IMR-90 (cell line): ENCODE results near the gene EPB41L3. TPM values are rescaled to one million over a fixed set of nuclear protein-coding genes. Genes with fewer than 3 reads are reported as not detected.

Experiments used
- ATAC-seq: fragments of 200-7000 bp; cut with Tn5 transposase; 2 replicates; pipeline ENCODE4 v1.9.1; 2020; ENCODE audit warnings: low read depth, mild to moderate bottlenecking, moderate library complexity
- BruUV-seq: library from RNA; stranded (reverse); fragments of 400-500 nt; replicated peaks from 2 replicates; lab custom pipeline; 2021; lab: Mats Ljungman, UMichigan
- CTCF ChIA-PET: fragments of 300-600 bp; formaldehyde crosslinking; extraction: SDS; loops from one replicate; lab custom pipeline; 2021; ENCODE audit warnings: antibody characterized with exemption; lab: Yijun Ruan, JAX
- POLR2A ChIA-PET: fragments of 300-600 bp; sonication (Branson Sonifier 250); formaldehyde crosslinking; loops from one replicate; lab custom pipeline; 2022; ENCODE audit warnings: antibody characterized with exemption; ENCODE audit not compliant: unreplicated experiment; lab: Charles Lee
- DNase-seq: peaks from one replicate; pipeline ENCODE4 v3.0.0; 2013
- H2AFZ ChIP-seq: replicated peaks from 2 replicates; pipeline ENCODE3; 2013; ENCODE audit warnings: low read length, mild to moderate bottlenecking; ENCODE audit not compliant: poor library complexity
- H2AK5ac ChIP-seq: 2 replicates; pipeline ENCODE4 v1.6.1; 2013; ENCODE audit warnings: low read depth, low read length, inconsistent platforms
- H2AK9ac ChIP-seq: replicated peaks from 2 replicates; pipeline ENCODE3; 2013; ENCODE audit warnings: mild to moderate bottlenecking, low read depth, low read length, moderate library complexity; ENCODE audit not compliant: poor library complexity
- H2BK120ac ChIP-seq: 2 replicates; pipeline ENCODE4 v1.6.1; 2013; ENCODE audit warnings: low read depth, low read length, inconsistent platforms
- H2BK15ac ChIP-seq: 3 replicates; pipeline ENCODE4 v1.6.1; 2013; ENCODE audit warnings: low read depth, low read length, inconsistent platforms
- H2BK20ac ChIP-seq: 2 replicates; pipeline ENCODE4 v1.6.1; 2013; ENCODE audit warnings: low read depth, mild to moderate bottlenecking, inconsistent platforms, low read length, moderate library complexity
- H2BK5ac ChIP-seq: 2 replicates; pipeline ENCODE4 v1.6.1; 2013; ENCODE audit warnings: mild to moderate bottlenecking, low read depth, low read length, inconsistent platforms; ENCODE audit not compliant: poor library complexity, severe bottlenecking
- H3K14ac ChIP-seq: replicated peaks from 2 replicates; pipeline ENCODE4 v1.6.1; 2013; ENCODE audit warnings: low read depth, low read length, inconsistent platforms
- H3K18ac ChIP-seq: 2 replicates; pipeline ENCODE4 v1.6.1; 2013; ENCODE audit warnings: low read depth, low read length, control low read depth
- H3K23ac ChIP-seq: 2 replicates; pipeline ENCODE4 v1.6.1; 2013; ENCODE audit warnings: low read depth, low read length, inconsistent platforms
- H3K27ac ChIP-seq: 2 replicates; pipeline ENCODE4 v1.5.1; 2013; ENCODE audit warnings: mild to moderate bottlenecking, control low read depth, low read length; ENCODE audit not compliant: insufficient read depth
- H3K27me3 ChIP-seq: 2 replicates; pipeline ENCODE4 v1.6.1; 2013; ENCODE audit warnings: low read length; ENCODE audit not compliant: control insufficient read depth, insufficient read depth
- H3K36me3 ChIP-seq: 2 replicates; pipeline ENCODE4 v1.6.1; 2013; ENCODE audit warnings: low read length, mixed read lengths; ENCODE audit not compliant: control insufficient read depth, insufficient read depth
- H3K4ac ChIP-seq: 2 replicates; pipeline ENCODE4 v1.6.1; 2013; ENCODE audit warnings: low read depth, low read length, inconsistent platforms
- H3K4me1 ChIP-seq: 2 replicates; pipeline ENCODE4 v1.6.1; 2013; ENCODE audit warnings: low read length, mixed read lengths; ENCODE audit not compliant: control insufficient read depth, insufficient read depth
- H3K4me2 ChIP-seq: 2 replicates; pipeline ENCODE4 v1.6.1; 2013; ENCODE audit warnings: low read depth, mild to moderate bottlenecking, control low read depth, low read length, moderate library complexity
- H3K4me3 ChIP-seq: 2 replicates; pipeline ENCODE4 v1.5.1; 2013; ENCODE audit warnings: low read depth, mild to moderate bottlenecking, control low read depth, low read length, moderate library complexity; ENCODE audit not compliant: insufficient read depth
- H3K56ac ChIP-seq: 2 replicates; pipeline ENCODE4 v1.6.1; 2013; ENCODE audit warnings: low read length, inconsistent platforms; ENCODE audit not compliant: insufficient read depth; ENCODE audit errors: extremely low read depth
- H3K79me1 ChIP-seq, 2 experiments: 2 replicates each; pipeline ENCODE4 v1.6.1; 2013; ENCODE audit warnings: low read length in 2 of 2, inconsistent platforms in 1 of 2, low read depth in 1 of 2
- H3K9ac ChIP-seq: 2 replicates; pipeline ENCODE4 v1.6.1; 2013; ENCODE audit warnings: low read depth, low read length, control low read depth
- H3K9me1 ChIP-seq: 2 replicates; pipeline ENCODE4 v1.6.1; 2013; ENCODE audit warnings: low read length, inconsistent platforms; ENCODE audit not compliant: insufficient read depth
- H3K9me3 ChIP-seq: 2 replicates; pipeline ENCODE4 v1.6.1; 2013; ENCODE audit warnings: low read length; ENCODE audit not compliant: control insufficient read depth, insufficient read depth
- H4K20me1 ChIP-seq: 2 replicates; pipeline ENCODE4 v1.6.1; 2013; ENCODE audit warnings: low read length, inconsistent platforms; ENCODE audit not compliant: insufficient read depth
- H4K5ac ChIP-seq: 2 replicates; pipeline ENCODE4 v1.6.1; 2013; ENCODE audit warnings: mild to moderate bottlenecking, low read depth, low read length, control low read depth
- H4K8ac ChIP-seq, 2 experiments: 2 replicates each; pipeline ENCODE4 v1.6.1; 2013; ENCODE audit warnings: low read depth in 2 of 2, low read length in 2 of 2, control low read depth in 1 of 2, inconsistent platforms in 1 of 2
- H4K91ac ChIP-seq: 2 replicates; pipeline ENCODE4 v1.6.1; 2013; ENCODE audit warnings: low read depth, low read length, inconsistent platforms; ENCODE audit not compliant: insufficient read depth
- BHLHE40 ChIP-seq: fragments of 150-350 bp; IDR thresholded peaks from 2 replicates; pipeline ENCODE4 v1.6.1; 2016; ENCODE audit warnings: mild to moderate bottlenecking, low read depth, low read length
- CEBPB ChIP-seq: IDR thresholded peaks from 2 replicates; pipeline ENCODE4 v1.6.1; 2012; ENCODE audit warnings: low read depth, low read length, improper control_type of control experiment
- CHD1 ChIP-seq: IDR thresholded peaks from 2 replicates; pipeline ENCODE4 v1.6.1; 2012; ENCODE audit warnings: low read depth, low read length, improper control_type of control experiment
- CTCF ChIP-seq: conservative IDR thresholded peaks from 2 replicates; pipeline ENCODE4 v1.5.1; 2012; ENCODE audit warnings: mild to moderate bottlenecking, low read depth, low read length, improper control_type of control experiment
- ELK1 ChIP-seq: fragments of 150-350 bp; IDR thresholded peaks from 2 replicates; pipeline ENCODE4 v1.6.1; 2016; ENCODE audit warnings: low read depth, mild to moderate bottlenecking, low read length, moderate library complexity, borderline replicate concordance
- FOS ChIP-seq: fragments of 150-350 bp; IDR thresholded peaks from 2 replicates; pipeline ENCODE4 v1.6.1; 2016; ENCODE audit warnings: low read depth, low read length
- MAFK ChIP-seq: IDR thresholded peaks from 2 replicates; pipeline ENCODE4 v1.6.1; 2012; ENCODE audit warnings: low read depth, low read length, improper control_type of control experiment
- MAZ ChIP-seq: IDR thresholded peaks from 2 replicates; pipeline ENCODE4 v1.6.1; 2012; ENCODE audit warnings: low read depth, mild to moderate bottlenecking, low read length, improper control_type of control experiment, moderate library complexity, borderline replicate concordance
- MXI1 ChIP-seq: IDR thresholded peaks from 2 replicates; pipeline ENCODE4 v1.6.1; 2012; ENCODE audit warnings: low read depth, mild to moderate bottlenecking, low read length, moderate library complexity, borderline replicate concordance
- NFE2L2 ChIP-seq: fragments of 150-350 bp; IDR thresholded peaks from 2 replicates; pipeline ENCODE4 v1.6.1; 2016; ENCODE audit warnings: low read depth, mild to moderate bottlenecking, low read length
- POLR2A ChIP-seq: IDR thresholded peaks from 2 replicates; pipeline ENCODE4 v1.6.1; 2012; ENCODE audit warnings: mild to moderate bottlenecking, low read depth, low read length
- RAD21 ChIP-seq: IDR thresholded peaks from 2 replicates; pipeline ENCODE4 v1.6.1; 2012; ENCODE audit warnings: low read length, improper control_type of control experiment
- RFX5 ChIP-seq: IDR thresholded peaks from 2 replicates; pipeline ENCODE4 v1.8.0; 2012; ENCODE audit warnings: low read depth, mild to moderate bottlenecking, low read length, moderate library complexity
- SMC3 ChIP-seq: fragments of 150-350 bp; IDR thresholded peaks from 2 replicates; pipeline ENCODE4 v1.6.1; 2016; ENCODE audit warnings: low read depth, mild to moderate bottlenecking, antibody characterized with exemption, low read length, moderate library complexity
- USF2 ChIP-seq: fragments of 150-350 bp; IDR thresholded peaks from 2 replicates; pipeline ENCODE4 v1.6.1; 2017; ENCODE audit warnings: mild to moderate bottlenecking, antibody characterized with exemption, low read length, low read depth
- WGBS, 2 experiments: methylation state at CpG; one replicate each; pipeline versions ENCODE4 v1.1.5 to v1.1.7; 2013; ENCODE audit warnings: missing lambda C conversion rate in 2 of 2; ENCODE audit not compliant: insufficient read length in 1 of 2; ENCODE audit errors: extremely low coverage in 2 of 2; 5-methylcytosine and 5-hydroxymethylcytosine counted together
- dilution Hi-C: fragments of 300-500 bp; cut with HindIII; formaldehyde crosslinking; loops from one replicate; pipeline ENCODE4 v1.14.3; 2018; ENCODE audit warnings: low sequenced_read_pairs; ENCODE audit not compliant: unreplicated experiment
- in situ Hi-C: fragments of 300-500 bp; cut with MboI; formaldehyde crosslinking; loops from 3 replicates; pipeline ENCODE4 v1.14.3; 2019; ENCODE audit warnings: low sequenced_read_pairs, inconsistent platforms, mixed read lengths
- intact Hi-C: fragments of 100-400 bp; cut with micrococcal nuclease; formaldehyde crosslinking; loops from 2 replicates; pipeline ENCODE4 v1.10.0; 2022
- polyA plus RNA-seq, 3 experiments: library from polyadenylated mRNA; depleted of rRNA; stranded (reverse); fragments of >200 nt; gene quantifications; 2 replicates each; pipeline ENCODE4 v1.2.3, GENCODE V29; 2012; ENCODE audit warnings: low replicate concordance in 1 of 3
- total RNA-seq: library from RNA; depleted of rRNA; stranded (reverse); fragments of >200 nt; gene quantifications from 2 replicates; pipeline ENCODE4 v1.2.3, GENCODE V29; 2012

EPB41L3 gene
- total and polyA plus RNA-seq, 2 of the 4 experiments (the other 2 are of a cell fraction), result 36.6 to 70.3 TPM

- H2AFZ ChIP-seq, result peak overlapping the region; percentile 87
- H3K79me1 ChIP-seq, result no peaks in the 10 kb centered on the region
- peak; percentile 36 for ATAC-seq
- H2BK5ac ChIP-seq, result peak overlapping the region; percentile 46
- POLR2A ChIA-PET, result no interaction called here
- no peaks in the 10 kb centered on the region for H3K27me3 ChIP-seq
- peaks cover 9% of the 10 kb centered on the region for H3K4me1 ChIP-seq
- peak overlapping the region; percentile 72 for H3K4me2 ChIP-seq
- peak overlapping the region; percentile 73; the same call in 1 of the 2 replicates for H2BK120ac ChIP-seq
- intact Hi-C loops (no loop called here), in situ Hi-C loops (no loop called here), dilution Hi-C loops (no loop called here)
- H2BK15ac ChIP-seq, result no peak overlapping the region
- H3K36me3 ChIP-seq, result no peaks in the 10 kb centered on the region
- H3K27ac ChIP-seq, result 0 out of 2 replicates have a peak overlapping the region, but pooled peaks have one; percentile 6
- no TSS peak for BruUV-seq
- H3K23ac ChIP-seq, result no peak overlapping the region
- no peak overlapping the region for H3K9ac ChIP-seq
- H4K5ac ChIP-seq, result no peak overlapping the region
- H3K4me3 ChIP-seq, result no peak overlapping the region
- H2AK9ac ChIP-seq, result no peak overlapping the region
- CTCF ChIA-PET, result no interaction called here
- no CpG with 5 or more reads among the region's 10 CpGs for WGBS, 2 experiments
- H3K4ac ChIP-seq, result peak overlapping the region; percentile 31; the same call in 1 of the 2 replicates
- H2BK20ac ChIP-seq, result peak overlapping the region; percentile 65
- no peak overlapping the region for H2AK5ac ChIP-seq
- peak overlapping the region; percentile 26; the same call in 1 of the 2 replicates for H3K56ac ChIP-seq
- no peak overlapping the region for H3K14ac ChIP-seq
- peak overlapping the region in 1 of 2 experiments; percentile 70; a peak in 1 of 4 replicates for H4K8ac ChIP-seq
- H3K9me1 ChIP-seq, result no peaks in the 10 kb centered on the region
- H3K18ac ChIP-seq, result peak overlapping the region; percentile 60; the same call in 1 of the 2 replicates
- peak; percentile 62 for DNase-seq
- no peak overlapping the region for H4K91ac ChIP-seq
- no peaks in the 10 kb centered on the region for H4K20me1 ChIP-seq
- no peaks in the 10 kb centered on the region for H3K9me3 ChIP-seq
- TF ChIP-seq MAZ (no peak), ELK1 (no peak), BHLHE40 (no peak), FOS (no peak), MAFK (no peak), MXI1 (no peak), POLR2A (no peak), NFE2L2 (no peak), CHD1 (no peak), USF2 (no peak), RFX5 (no peak), SMC3 (no peak), CEBPB (no peak), RAD21 (no peak), CTCF (no peak)
Observed at GRCh38 chr18:5582849-5583681, 39.3 kb upstream of the EPB41L3 start.
